Astrocyte (in vitro differentiated cells and primary cell): Measurements from ENCODE around the gene METTL24. TPM values are rescaled to one million over a fixed set of nuclear protein-coding genes. Genes with fewer than 3 reads are reported as not detected.

Experiments
- DNase-seq: peaks from one replicate; pipeline ENCODE4 v3.0.0-alpha.2; 2010; ENCODE audit warnings: low read depth
- FAIRE-seq: peaks from 2 replicates; lab custom pipeline; 2011; peaks lifted over from hg19 to GRCh38; lab: Jason Lieb, UNC
- H2AFZ ChIP-seq: 2 replicates; pipeline ENCODE4 v1.6.0; 2012; ENCODE audit warnings: low read depth, low read length, inconsistent platforms
- H3K27ac ChIP-seq: 2 replicates; pipeline ENCODE4 v1.5.1; 2011; ENCODE audit warnings: low read depth, low read length, inconsistent platforms
- H3K27me3 ChIP-seq: 2 replicates; pipeline ENCODE4 v1.6.0; 2011; ENCODE audit warnings: low read length, inconsistent platforms; ENCODE audit not compliant: insufficient read depth
- H3K36me3 ChIP-seq: 2 replicates; pipeline ENCODE4 v1.5.1; 2011; ENCODE audit warnings: low read length, inconsistent platforms; ENCODE audit not compliant: insufficient read depth
- H3K4me1 ChIP-seq: 2 replicates; pipeline ENCODE4 v1.5.1; 2011; ENCODE audit warnings: low read length, inconsistent platforms; ENCODE audit not compliant: insufficient read depth
- H3K4me2 ChIP-seq: 2 replicates; pipeline ENCODE4 v1.6.0; 2012; ENCODE audit warnings: low read length, inconsistent platforms
- H3K4me3 ChIP-seq: 2 replicates; pipeline ENCODE4 v1.5.1; 2011; ENCODE audit warnings: low read depth, mild to moderate bottlenecking, low read length, inconsistent platforms; ENCODE audit not compliant: insufficient read depth
- H3K79me2 ChIP-seq: 2 replicates; pipeline ENCODE4 v1.6.0; 2012; ENCODE audit warnings: mild to moderate bottlenecking, low read length, inconsistent platforms; ENCODE audit not compliant: insufficient read depth
- H3K9ac ChIP-seq: 2 replicates; pipeline ENCODE4 v1.6.0; 2012; ENCODE audit warnings: mild to moderate bottlenecking, low read length, inconsistent platforms
- H3K9me3 ChIP-seq: 2 replicates; pipeline ENCODE4 v1.5.1; 2012; ENCODE audit warnings: low read depth, mild to moderate bottlenecking, low read length, inconsistent platforms; ENCODE audit not compliant: insufficient read depth
- H4K20me1 ChIP-seq: 2 replicates; pipeline ENCODE4 v1.6.0; 2012; ENCODE audit warnings: low read length, inconsistent platforms; ENCODE audit not compliant: insufficient read depth
- H3K27ac Mint-ChIP-seq: one replicate; pipeline ENCODE4 v1.8.0; 2021; ENCODE audit warnings: mild to moderate bottlenecking, mixed read lengths; ENCODE audit not compliant: unreplicated experiment
- H3K27me3 Mint-ChIP-seq: one replicate; pipeline ENCODE4 v1.8.0; 2021; ENCODE audit warnings: low read depth, mixed read lengths; ENCODE audit not compliant: unreplicated experiment
- H3K36me3 Mint-ChIP-seq: one replicate; pipeline ENCODE4 v1.8.0; 2021; ENCODE audit warnings: low read depth, mixed read lengths; ENCODE audit not compliant: unreplicated experiment
- H3K4me1 Mint-ChIP-seq: one replicate; pipeline ENCODE4 v1.8.0; 2021; ENCODE audit warnings: low read depth, mixed read lengths; ENCODE audit not compliant: unreplicated experiment
- H3K4me3 Mint-ChIP-seq: one replicate; pipeline ENCODE4 v1.8.0; 2021; ENCODE audit warnings: mild to moderate bottlenecking, moderate library complexity, mixed read lengths; ENCODE audit not compliant: unreplicated experiment
- H3K9me3 Mint-ChIP-seq: one replicate; pipeline ENCODE4 v1.8.0; 2021; ENCODE audit warnings: mild to moderate bottlenecking, mixed read lengths; ENCODE audit not compliant: unreplicated experiment
- EZH2 ChIP-seq: IDR thresholded peaks from 2 replicates; pipeline ENCODE4 v1.6.1; 2012; ENCODE audit warnings: mild to moderate bottlenecking, low read length, inconsistent platforms; ENCODE audit not compliant: insufficient read depth
- total RNA-seq: library from RNA; stranded (reverse); gene quantifications from 2 replicates; pipeline ENCODE4 v1.2.1, GENCODE V29; 2021
- TF ChIP-seq, protein P1 (sequence below): IDR thresholded peaks from 2 replicates; pipeline ENCODE4 v1.5.1; 2011; ENCODE audit warnings: low read depth, mild to moderate bottlenecking, inconsistent platforms, low read length, moderate library complexity; ENCODE audit not compliant: insufficient read depth

METTL24 gene
- total RNA-seq, 1 donor from 2014 or later = 0.75 TPM

- no peak overlapping the region for H2AFZ ChIP-seq
- Mint-ChIP-seq H3K27ac (no peak overlapping the region), H3K36me3 (no peaks in the 10 kb centered on the region), H3K9me3 (no peaks in the 10 kb centered on the region), H3K27me3 (peaks cover 14% of the 10 kb centered on the region), H3K4me3 (no peak overlapping the region), H3K4me1 (no peaks in the 10 kb centered on the region)
- H3K79me2 ChIP-seq = no peaks in the 10 kb centered on the region
- H3K9ac ChIP-seq = no peak overlapping the region
- H4K20me1 ChIP-seq = no peaks in the 10 kb centered on the region
- no peak for DNase-seq
- no peak for FAIRE-seq
- H3K27ac ChIP-seq = no peak overlapping the region
- H3K4me3 ChIP-seq = no peak overlapping the region
- no peak overlapping the region for H3K4me2 ChIP-seq
- H3K27me3 ChIP-seq = peaks cover 6% of the 10 kb centered on the region
- H3K4me1 ChIP-seq = no peaks in the 10 kb centered on the region
- no peaks in the 10 kb centered on the region for H3K9me3 ChIP-seq
- TF ChIP-seq, protein P1, sequence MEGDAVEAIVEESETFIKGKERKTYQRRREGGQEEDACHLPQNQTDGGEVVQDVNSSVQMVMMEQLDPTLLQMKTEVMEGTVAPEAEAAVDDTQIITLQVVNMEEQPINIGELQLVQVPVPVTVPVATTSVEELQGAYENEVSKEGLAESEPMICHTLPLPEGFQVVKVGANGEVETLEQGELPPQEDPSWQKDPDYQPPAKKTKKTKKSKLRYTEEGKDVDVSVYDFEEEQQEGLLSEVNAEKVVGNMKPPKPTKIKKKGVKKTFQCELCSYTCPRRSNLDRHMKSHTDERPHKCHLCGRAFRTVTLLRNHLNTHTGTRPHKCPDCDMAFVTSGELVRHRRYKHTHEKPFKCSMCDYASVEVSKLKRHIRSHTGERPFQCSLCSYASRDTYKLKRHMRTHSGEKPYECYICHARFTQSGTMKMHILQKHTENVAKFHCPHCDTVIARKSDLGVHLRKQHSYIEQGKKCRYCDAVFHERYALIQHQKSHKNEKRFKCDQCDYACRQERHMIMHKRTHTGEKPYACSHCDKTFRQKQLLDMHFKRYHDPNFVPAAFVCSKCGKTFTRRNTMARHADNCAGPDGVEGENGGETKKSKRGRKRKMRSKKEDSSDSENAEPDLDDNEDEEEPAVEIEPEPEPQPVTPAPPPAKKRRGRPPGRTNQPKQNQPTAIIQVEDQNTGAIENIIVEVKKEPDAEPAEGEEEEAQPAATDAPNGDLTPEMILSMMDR = no peak
- TF ChIP-seq EZH2 = no peak
- H3K36me3 ChIP-seq = no peaks in the 10 kb centered on the region
Measured at GRCh38 chr6:110392727-110393126, 34.6 kb upstream of the METTL24 start.

GRCh38 chr6:110390404-110390803 is 32.3 kb upstream of the METTL24 start:
- H3K27me3 ChIP-seq = peaks cover 11% of the 10 kb centered on the region
- DNase-seq (no peak), FAIRE-seq (no peak)
- no peaks in the 10 kb centered on the region for H3K36me3 Mint-ChIP-seq
- peaks cover 15% of the 10 kb centered on the region for H3K27me3 Mint-ChIP-seq
- no peaks in the 10 kb centered on the region for H3K4me1 ChIP-seq
- H3K4me3 ChIP-seq = no peak overlapping the region
- no peaks in the 10 kb centered on the region for H3K9me3 ChIP-seq
- no peaks in the 10 kb centered on the region for H3K4me1 Mint-ChIP-seq
- no peak overlapping the region for H3K27ac ChIP-seq
- no peaks in the 10 kb centered on the region for H3K9me3 Mint-ChIP-seq
- TF ChIP-seq EZH2 = no peak
- H3K9ac ChIP-seq = no peak overlapping the region
- H3K4me2 ChIP-seq = no peak overlapping the region
- H3K79me2 ChIP-seq = no peaks in the 10 kb centered on the region
- H2AFZ ChIP-seq = no peak overlapping the region
- H3K36me3 ChIP-seq = no peaks in the 10 kb centered on the region
- no peak overlapping the region for H3K27ac Mint-ChIP-seq
- no peak overlapping the region for H3K4me3 Mint-ChIP-seq
- H4K20me1 ChIP-seq = no peaks in the 10 kb centered on the region

DNA sequence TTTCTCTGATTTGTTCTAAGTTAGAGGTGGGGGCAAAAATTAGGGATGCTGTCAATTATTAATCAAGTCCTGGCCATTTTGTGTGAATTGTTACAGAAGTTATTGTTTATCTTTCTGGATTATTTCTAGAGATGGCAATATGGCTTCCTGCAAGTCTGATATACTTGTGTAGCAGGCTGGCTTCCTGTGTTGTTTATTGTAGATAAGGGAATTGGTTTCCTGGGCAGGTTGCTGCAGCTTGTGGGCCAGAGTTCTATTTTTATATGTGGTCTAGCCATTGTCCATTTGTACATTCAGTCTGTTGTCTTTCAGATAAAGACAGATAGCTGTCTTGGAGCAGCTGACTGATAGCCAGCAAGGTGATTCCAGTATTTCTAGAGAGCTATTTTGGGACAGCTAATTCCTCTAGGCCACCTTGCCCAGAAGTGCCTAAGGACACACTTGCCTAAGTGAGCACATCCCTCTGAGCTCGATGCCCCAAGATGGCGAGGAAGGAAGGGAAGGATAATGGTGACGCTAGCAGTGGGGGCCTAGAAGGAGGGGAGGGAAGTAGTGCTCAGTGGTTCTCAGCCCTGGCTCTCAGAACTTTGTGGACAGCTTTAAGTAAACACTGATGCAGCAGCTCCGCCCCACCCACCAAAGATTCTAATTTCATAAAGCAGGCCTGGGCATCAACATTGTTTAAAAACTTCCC is 31.7 kb upstream of the METTL24 start:
- peaks cover 10% of the 10 kb centered on the region for H3K27me3 Mint-ChIP-seq
- no peak for TF ChIP-seq EZH2
- TF ChIP-seq, protein P1 = no peak
- no peaks in the 10 kb centered on the region for H3K9me3 Mint-ChIP-seq
- Histone ChIP-seq H3K36me3 (no peaks in the 10 kb centered on the region), H3K4me3 (no peak overlapping the region), H3K4me1 (no peaks in the 10 kb centered on the region), H2AFZ (no peak overlapping the region), H3K79me2 (no peaks in the 10 kb centered on the region), H3K9ac (no peak overlapping the region), H4K20me1 (no peaks in the 10 kb centered on the region), H3K9me3 (no peaks in the 10 kb centered on the region), H3K27me3 (peaks cover 11% of the 10 kb centered on the region), H3K4me2 (no peak overlapping the region), H3K27ac (no peak overlapping the region)
- no peaks in the 10 kb centered on the region for H3K36me3 Mint-ChIP-seq
- no peak overlapping the region for H3K27ac Mint-ChIP-seq
- FAIRE-seq (no peak), DNase-seq (no peak)
- no peaks in the 10 kb centered on the region for H3K4me1 Mint-ChIP-seq
- no peak overlapping the region for H3K4me3 Mint-ChIP-seq
